Measurements from ENCODE around the gene CPT1A. TPM values are rescaled to one million over a fixed set of nuclear protein-coding genes. Genes with fewer than 3 reads are reported as not detected.

Gene CPT1A
- total RNA-seq, 2 experiments from 2014 or later = 11.3 to 13.2 TPM

- no peak overlapping the region for H3K4me3 Mint-ChIP-seq
- TF ChIP-seq CTCF (IDR thresholded peaks at IDR 0.05) = no peak
- Histone ChIP-seq H3K27me3 (ENCODE audit: control insufficient read depth in 1 of 2, insufficient read depth in 2 of 2, low read length in 2 of 2) (no peaks in the 10 kb centered on the region), H3K27ac (ENCODE audit: low read depth in 1 of 2, low read length in 2 of 2) (no peak overlapping the region), H3K4me3 (ENCODE audit: low read length) (no peak overlapping the region), H3K36me3 (ENCODE audit: insufficient read depth, low read length) (no peaks in the 10 kb centered on the region), H3K4me1 (ENCODE audit: insufficient read depth, low read length) (no peaks in the 10 kb centered on the region), H3K9me3 (ENCODE audit: control insufficient read depth in 1 of 2, insufficient read depth in 1 of 2, low read length in 2 of 2) (no peaks in the 10 kb centered on the region)
- H3K27me3 Mint-ChIP-seq = no peaks in the 10 kb centered on the region
- intact Hi-C loops (cut with DNase I, micrococcal nuclease) = no loop called here
- CTCF ChIA-PET = no interaction called here
- no peaks in the 10 kb centered on the region for H3K4me1 Mint-ChIP-seq (ENCODE audit: low read depth)
- H3K9me3 Mint-ChIP-seq = no peaks in the 10 kb centered on the region
- H3K27ac Mint-ChIP-seq = no peak overlapping the region
- ATAC-seq (ENCODE audit: poor library complexity) = no peak
- peaks cover 4% of the 10 kb centered on the region for H3K36me3 Mint-ChIP-seq (ENCODE audit: low read depth)
- POLR2A ChIA-PET = no interaction called here
- no peak for DNase-seq
Observed at GRCh38 chr11:68878022-68878421, 36.3 kb upstream of the CPT1A start.

- Mint-ChIP-seq H3K36me3 (ENCODE audit: low read depth) (no peaks in the 10 kb centered on the region), H3K4me3 (no peak overlapping the region), H3K27ac (no peak overlapping the region), H3K27me3 (peaks cover 31% of the 10 kb centered on the region), H3K4me1 (ENCODE audit: low read depth) (peaks cover 19% of the 10 kb centered on the region), H3K9me3 (no peaks in the 10 kb centered on the region)
- ATAC-seq (ENCODE audit: poor library complexity) (no peak), DNase-seq (no peak)
- CTCF ChIA-PET = no interaction called here
- no peak for TF ChIP-seq CTCF (IDR thresholded peaks at IDR 0.05)
- no peaks in the 10 kb centered on the region for H3K36me3 ChIP-seq (ENCODE audit: insufficient read depth, low read length)
- H3K27me3 ChIP-seq (ENCODE audit: control insufficient read depth in 1 of 2, insufficient read depth in 2 of 2, low read length in 2 of 2) = peaks cover 0 to 11% of the 10 kb centered on the region in 2 experiments
- intact Hi-C loops (cut with DNase I, micrococcal nuclease) = no loop called here
- no peaks in the 10 kb centered on the region for H3K9me3 ChIP-seq (ENCODE audit: control insufficient read depth in 1 of 2, insufficient read depth in 1 of 2, low read length in 2 of 2)
- H3K27ac ChIP-seq (ENCODE audit: low read depth in 1 of 2, low read length in 2 of 2) = no peak overlapping the region
- H3K4me1 ChIP-seq (ENCODE audit: insufficient read depth, low read length) = peaks cover 8% of the 10 kb centered on the region
- H3K4me3 ChIP-seq (ENCODE audit: low read length) = no peak overlapping the region
- POLR2A ChIA-PET = no interaction called here
Observed at GRCh38 chr11:68872216-68873003, 30.7 kb upstream of the CPT1A start.

GRCh38 chr11:68870470-68870869 is 28.8 kb upstream of the CPT1A start:
- CTCF ChIA-PET = interaction anchor here (1.6 kb wide), 1 partner anchor 26 kb away, joined by 5 read pairs; no protein-coding TSS in a partner anchor
- peaks cover 19% of the 10 kb centered on the region for H3K4me1 Mint-ChIP-seq (ENCODE audit: low read depth)
- H3K27ac Mint-ChIP-seq = no peak overlapping the region

More at GRCh38 chr11:68870470-68870869, 28.8 kb upstream of the CPT1A start:
- no peaks in the 10 kb centered on the region for H3K9me3 ChIP-seq (ENCODE audit: control insufficient read depth in 1 of 2, insufficient read depth in 1 of 2, low read length in 2 of 2)
- peak overlapping the region; percentile 78 for H3K4me3 Mint-ChIP-seq
- intact Hi-C loops (cut with DNase I, micrococcal nuclease) = no loop called here
- TF ChIP-seq CTCF (IDR thresholded peaks at IDR 0.05) = no peak
- H3K4me1 ChIP-seq (ENCODE audit: insufficient read depth, low read length) = peaks cover 8% of the 10 kb centered on the region
- H3K27me3 Mint-ChIP-seq = peaks cover 31% of the 10 kb centered on the region
- no peak for ATAC-seq (ENCODE audit: poor library complexity)
- no peaks in the 10 kb centered on the region for H3K9me3 Mint-ChIP-seq
- peak overlapping the region; percentile 24 for H3K4me3 ChIP-seq (ENCODE audit: low read length)
- peaks cover 3 to 11% of the 10 kb centered on the region in 2 experiments for H3K27me3 ChIP-seq (ENCODE audit: control insufficient read depth in 1 of 2, insufficient read depth in 2 of 2, low read length in 2 of 2)
- no peak overlapping the region for H3K27ac ChIP-seq (ENCODE audit: low read depth in 1 of 2, low read length in 2 of 2)
- POLR2A ChIA-PET = interaction anchor here (1.4 kb wide), 1 partner anchor 27 kb away, joined by 3 read pairs; no protein-coding TSS in a partner anchor
- no peaks in the 10 kb centered on the region for H3K36me3 Mint-ChIP-seq (ENCODE audit: low read depth)
- H3K36me3 ChIP-seq (ENCODE audit: insufficient read depth, low read length) = no peaks in the 10 kb centered on the region
- DNase-seq = no peak
